T-helper 17 cell (primary cell): ENCODE results near the gene SUDS3. TPM values are rescaled to one million over a fixed set of nuclear protein-coding genes. Genes with fewer than 3 reads are reported as not detected.
"Not testable (repeated sequence)": the region's sequence is repeated elsewhere in the genome, so short reads cannot be mapped to it uniquely, and the experiment has no call there.

ENCODE experiments used
- ATAC-seq: fragments of 150-1000 bp; cut with Tn5 transposase; 2 replicates; pipeline ENCODE4 v1.10.0; 2021; ENCODE audit warnings: mild to moderate bottlenecking, moderate library complexity
- DNase-seq, 3 donors: peaks; one replicate each; pipeline versions ENCODE4 v3.0.0 to v3.0.0-alpha.2; 2020 to 2021
- H3K9me3 ChIP-seq: one replicate; pipeline ENCODE4 v1.7.0; 2013; ENCODE audit warnings: low read length, mild to moderate bottlenecking; ENCODE audit not compliant: control insufficient read depth, poor library complexity, severe bottlenecking
- H3K27ac Mint-ChIP-seq: one replicate; pipeline ENCODE4 v1.8.0; 2022; ENCODE audit warnings: mild to moderate bottlenecking, moderate library complexity, mixed read lengths
- H3K27me3 Mint-ChIP-seq: one replicate; pipeline ENCODE4 v1.8.0; 2022; ENCODE audit warnings: mixed read lengths
- H3K36me3 Mint-ChIP-seq: one replicate; pipeline ENCODE4 v1.8.0; 2022; ENCODE audit warnings: low read depth, mixed read lengths
- H3K4me1 Mint-ChIP-seq: one replicate; pipeline ENCODE4 v1.8.0; 2022; ENCODE audit warnings: mild to moderate bottlenecking, mixed read lengths
- H3K4me3 Mint-ChIP-seq: one replicate; pipeline ENCODE4 v1.8.0; 2022; ENCODE audit warnings: mild to moderate bottlenecking, moderate library complexity, mixed read lengths
- total RNA-seq, 4 donors: library from RNA in 2 of 4; stranded (reverse) in 2 of 4; gene quantifications; one replicate each; pipeline ENCODE4 v1.2.3 and lab custom pipeline; 2022 to 2026

Gene SUDS3
- total RNA-seq, 2 donors from 2014 or later = 29.8 to 34.9 TPM

DNA sequence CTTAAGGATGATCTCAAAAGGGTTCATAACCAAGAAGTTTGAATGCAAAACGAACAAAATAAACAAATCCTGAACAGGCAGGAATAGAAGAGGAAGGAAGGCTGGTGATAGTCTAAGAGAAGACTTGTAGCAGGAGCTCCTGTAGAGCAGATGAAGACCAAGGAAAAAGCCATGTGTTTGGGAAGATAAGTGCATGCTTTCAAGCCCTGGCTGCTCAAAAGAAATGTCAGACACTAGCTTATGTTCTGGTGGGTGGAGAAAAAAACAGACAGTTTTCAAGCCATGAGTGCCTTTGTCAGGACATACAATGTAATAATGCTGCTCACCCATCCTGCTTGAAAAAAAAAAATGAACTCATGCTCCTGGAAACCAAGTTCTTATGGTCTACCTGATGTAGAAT, 31.0 kb upstream of the SUDS3 start:
- no peaks in the 10 kb centered on the region for H3K27me3 Mint-ChIP-seq
- ATAC-seq (no peak), DNase-seq (no peak)
- H3K36me3 Mint-ChIP-seq = peaks cover 3% of the 10 kb centered on the region
- H3K4me1 Mint-ChIP-seq = peaks cover 29% of the 10 kb centered on the region
- H3K27ac Mint-ChIP-seq = peak overlapping the region; percentile 84
- no peaks in the 10 kb centered on the region for H3K9me3 ChIP-seq
- H3K4me3 Mint-ChIP-seq = no peak overlapping the region

DNA sequence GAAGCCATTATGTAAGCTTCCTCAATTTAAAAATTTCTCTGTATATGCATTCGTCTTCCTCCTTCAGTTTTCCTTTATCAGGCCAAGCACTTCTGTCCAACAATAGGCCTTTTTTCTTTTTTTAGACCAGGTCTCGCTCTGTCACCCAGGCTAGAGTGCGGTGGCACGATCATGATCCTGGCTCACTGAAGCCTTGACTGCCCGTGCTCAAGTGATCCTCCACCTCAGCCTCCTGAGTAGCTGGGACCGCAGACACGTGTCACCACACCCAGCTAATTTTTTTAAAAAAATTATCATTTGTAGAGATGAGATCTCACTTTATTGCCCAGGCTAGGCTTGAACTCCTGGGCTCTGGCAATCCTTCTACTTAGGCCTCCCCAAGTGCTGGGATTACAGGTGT, 29.5 kb upstream of the SUDS3 start:
- no peak for DNase-seq
- no peaks in the 10 kb centered on the region for H3K9me3 ChIP-seq
- Mint-ChIP-seq H3K36me3 (peaks cover 3% of the 10 kb centered on the region), H3K4me1 (peaks cover 29% of the 10 kb centered on the region), H3K4me3 (no peak overlapping the region), H3K27me3 (no peaks in the 10 kb centered on the region), H3K27ac (no peak overlapping the region)
- ATAC-seq = no peak

DNA sequence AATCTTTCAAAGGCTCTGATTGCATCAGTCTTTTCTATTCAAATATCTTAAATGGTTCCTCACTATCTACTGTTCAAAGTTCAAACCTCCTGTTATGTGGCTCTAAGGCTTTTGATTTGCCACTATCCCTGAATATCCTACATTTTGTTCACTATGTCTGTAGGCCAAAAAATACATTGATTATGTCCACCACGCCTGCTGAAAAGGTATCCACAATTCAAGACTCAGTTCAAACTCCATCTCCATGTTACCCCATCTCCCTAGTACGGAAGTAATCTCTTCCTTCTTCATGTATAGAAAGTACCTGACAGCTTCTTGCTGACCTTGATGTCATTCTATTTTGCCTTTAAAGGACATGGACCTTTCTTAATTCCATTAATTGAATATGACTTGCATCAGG, 28.4 kb upstream of the SUDS3 start:
- Mint-ChIP-seq H3K4me3 (no peak overlapping the region), H3K27ac (peak overlapping the region; percentile 73), H3K4me1 (peaks cover 29% of the 10 kb centered on the region), H3K36me3 (peaks cover 3% of the 10 kb centered on the region), H3K27me3 (no peaks in the 10 kb centered on the region)
- no peaks in the 10 kb centered on the region for H3K9me3 ChIP-seq
- DNase-seq (no peak), ATAC-seq (no peak)

DNA sequence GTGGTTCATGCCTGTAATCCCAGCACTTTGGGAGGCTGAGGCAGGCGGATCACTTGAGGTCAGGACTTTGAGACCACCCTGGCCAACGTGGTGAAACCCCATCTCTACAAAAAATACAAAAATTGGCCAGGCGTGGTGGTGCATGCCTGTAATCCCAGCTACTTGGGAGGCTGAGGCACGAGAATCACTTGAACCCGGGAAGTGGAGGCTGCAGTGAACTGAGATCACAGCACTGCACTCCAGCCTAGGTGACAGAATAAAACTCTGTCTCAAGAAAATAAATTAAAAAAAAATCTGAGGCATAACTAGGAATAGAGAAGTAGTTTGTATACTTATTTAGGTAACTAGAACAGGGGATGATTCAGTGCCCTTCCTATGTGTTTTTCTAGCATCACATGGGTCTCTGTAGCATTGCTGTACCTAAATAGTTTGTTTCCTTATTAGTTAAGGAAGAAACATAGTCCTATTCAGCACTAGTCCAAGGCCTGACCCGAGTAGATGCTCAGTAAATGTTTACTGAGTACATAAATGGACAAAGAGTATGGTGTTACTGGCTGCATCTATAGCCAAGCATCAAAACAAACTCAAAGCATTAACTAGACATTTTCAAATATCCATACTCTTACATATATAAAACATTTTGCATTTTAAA, 25.3 kb upstream of the SUDS3 start:
- no peak overlapping the region for H3K4me3 Mint-ChIP-seq
- no peak overlapping the region for H3K27ac Mint-ChIP-seq
- peaks cover 31% of the 10 kb centered on the region for H3K4me1 Mint-ChIP-seq
- H3K36me3 Mint-ChIP-seq = peaks cover 9% of the 10 kb centered on the region
- H3K9me3 ChIP-seq = no peaks in the 10 kb centered on the region
- ATAC-seq = no peak
- no peaks in the 10 kb centered on the region for H3K27me3 Mint-ChIP-seq
- DNase-seq = no peak

DNA sequence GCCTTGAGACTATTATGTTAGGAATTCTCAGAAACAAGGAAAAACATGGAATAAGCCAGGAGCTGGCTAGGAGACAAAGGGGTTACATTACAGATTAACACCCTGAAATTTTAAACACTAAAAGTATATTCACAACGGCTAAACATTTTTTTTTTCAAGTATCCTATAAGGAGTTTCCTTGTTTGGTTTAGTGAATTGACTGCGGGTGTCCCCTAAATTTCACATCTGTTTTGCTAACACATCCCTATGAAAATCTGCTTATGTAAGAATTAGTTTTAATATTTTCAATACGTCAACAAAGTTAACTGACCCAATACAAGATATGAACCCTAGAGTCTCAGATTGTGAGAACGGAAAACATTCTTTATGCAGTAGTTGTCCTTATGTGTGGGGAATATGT, 22.6 kb upstream of the SUDS3 start:
- Mint-ChIP-seq H3K4me3 (no peak overlapping the region), H3K4me1 (peaks cover 29% of the 10 kb centered on the region), H3K27ac (peak overlapping the region; percentile 3), H3K36me3 (peaks cover 6% of the 10 kb centered on the region), H3K27me3 (no peaks in the 10 kb centered on the region)
- no peaks in the 10 kb centered on the region for H3K9me3 ChIP-seq
- ATAC-seq (no peak), DNase-seq (no peak)

DNA sequence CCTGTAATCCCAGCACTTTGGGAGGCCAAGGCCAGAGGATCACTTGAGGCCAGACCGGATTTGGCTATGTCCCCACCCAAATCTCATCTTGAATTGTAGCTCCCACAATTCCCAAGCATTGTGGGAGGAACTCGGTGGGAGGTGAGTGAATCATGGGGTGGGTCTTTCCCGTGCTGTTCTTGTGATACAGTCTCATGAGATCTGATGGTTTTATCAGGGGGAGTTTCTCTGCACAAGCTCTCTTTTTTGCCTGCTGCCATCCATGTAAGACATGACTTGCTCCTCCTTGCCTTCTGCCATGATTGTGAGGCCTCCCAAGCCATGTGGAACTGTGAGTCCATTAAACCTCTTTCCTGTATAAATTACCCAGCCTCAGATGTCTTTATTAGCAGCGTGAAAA, 21.9 kb upstream of the SUDS3 start:
- ATAC-seq, H3K36me3 Mint-ChIP-seq, H3K27ac Mint-ChIP-seq, H3K9me3 ChIP-seq, DNase-seq, H3K4me3 Mint-ChIP-seq, H3K27me3 Mint-ChIP-seq: not testable (repeated sequence)
- peaks cover 29% of the 10 kb centered on the region for H3K4me1 Mint-ChIP-seq

DNA sequence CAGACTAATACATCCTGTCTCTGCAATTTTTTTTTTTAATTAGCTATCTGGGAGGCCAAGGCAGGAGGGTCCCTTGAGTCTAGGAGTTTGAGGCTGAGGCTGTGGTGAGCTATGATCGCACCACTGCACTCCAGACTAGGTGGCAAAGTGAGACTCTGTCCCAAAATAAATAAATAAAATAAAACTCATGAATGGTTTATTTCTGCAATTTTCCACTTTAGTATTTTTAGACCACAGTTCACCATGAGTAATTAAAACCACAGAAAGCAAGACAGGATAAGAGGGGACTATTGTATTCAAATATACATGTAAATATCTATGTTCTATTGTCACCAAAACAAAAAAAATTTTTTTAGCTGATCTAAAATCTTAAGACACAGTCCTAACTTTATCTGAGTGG, 21.5 kb upstream of the SUDS3 start:
- no peaks in the 10 kb centered on the region for H3K9me3 ChIP-seq
- DNase-seq (no peak), ATAC-seq (no peak)
- Mint-ChIP-seq H3K4me3 (no peak overlapping the region), H3K36me3 (peaks cover 6% of the 10 kb centered on the region), H3K4me1 (peaks cover 33% of the 10 kb centered on the region), H3K27me3 (no peaks in the 10 kb centered on the region), H3K27ac (no peak overlapping the region)

DNA sequence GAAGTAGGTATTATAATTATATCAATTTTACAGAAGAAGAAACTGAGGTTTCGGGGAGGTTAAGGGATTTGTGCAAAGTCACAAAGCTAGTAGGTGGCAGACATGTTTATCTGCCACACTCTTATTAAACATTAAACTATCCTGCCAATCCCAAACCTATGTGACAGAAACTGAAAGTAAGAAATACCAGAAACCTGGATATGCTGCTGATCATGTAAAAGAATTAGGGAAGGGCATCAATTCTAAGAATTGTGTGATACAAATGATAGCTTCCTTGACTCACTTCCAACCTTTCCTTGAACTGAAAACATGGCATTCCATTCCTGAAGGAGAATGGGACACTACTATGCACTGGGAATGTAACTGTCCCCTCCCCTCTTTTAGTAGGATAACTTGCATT, 20.5 kb upstream of the SUDS3 start:
- H3K4me3 Mint-ChIP-seq = no peak overlapping the region
- H3K36me3 Mint-ChIP-seq = peaks cover 6% of the 10 kb centered on the region
- no peak overlapping the region for H3K27ac Mint-ChIP-seq
- no peaks in the 10 kb centered on the region for H3K27me3 Mint-ChIP-seq
- H3K4me1 Mint-ChIP-seq = peaks cover 31% of the 10 kb centered on the region
- DNase-seq (no peak), ATAC-seq (no peak)
- H3K9me3 ChIP-seq = no peaks in the 10 kb centered on the region

DNA sequence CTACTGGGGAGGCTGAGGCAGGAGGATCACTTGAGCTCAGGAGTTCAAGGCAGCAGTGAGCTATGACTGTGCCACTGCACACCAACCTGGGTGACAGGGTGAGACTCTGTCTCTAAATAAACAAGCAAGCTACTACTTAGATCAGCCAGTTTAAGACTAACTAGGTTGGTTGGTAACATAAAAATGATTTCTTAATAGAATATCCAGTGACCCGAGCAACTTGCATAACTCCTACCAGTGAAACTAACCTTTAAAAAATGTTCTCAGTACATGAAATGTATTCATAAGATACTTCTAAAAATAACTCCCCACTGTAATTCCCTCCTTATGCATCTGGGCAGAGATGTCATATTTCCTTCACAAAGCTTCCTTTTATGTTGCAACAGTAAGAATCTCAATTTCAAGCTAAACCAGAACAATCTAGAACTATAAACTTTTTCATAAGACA, 19.5 kb upstream of the SUDS3 start:
- Mint-ChIP-seq H3K27ac (peak overlapping the region; percentile 90), H3K27me3 (no peaks in the 10 kb centered on the region), H3K4me3 (peak overlapping the region; percentile 74), H3K36me3 (peaks cover 6% of the 10 kb centered on the region), H3K4me1 (peaks cover 31% of the 10 kb centered on the region)
- ATAC-seq (no peak), DNase-seq (no peak)
- H3K9me3 ChIP-seq = no peaks in the 10 kb centered on the region

DNA sequence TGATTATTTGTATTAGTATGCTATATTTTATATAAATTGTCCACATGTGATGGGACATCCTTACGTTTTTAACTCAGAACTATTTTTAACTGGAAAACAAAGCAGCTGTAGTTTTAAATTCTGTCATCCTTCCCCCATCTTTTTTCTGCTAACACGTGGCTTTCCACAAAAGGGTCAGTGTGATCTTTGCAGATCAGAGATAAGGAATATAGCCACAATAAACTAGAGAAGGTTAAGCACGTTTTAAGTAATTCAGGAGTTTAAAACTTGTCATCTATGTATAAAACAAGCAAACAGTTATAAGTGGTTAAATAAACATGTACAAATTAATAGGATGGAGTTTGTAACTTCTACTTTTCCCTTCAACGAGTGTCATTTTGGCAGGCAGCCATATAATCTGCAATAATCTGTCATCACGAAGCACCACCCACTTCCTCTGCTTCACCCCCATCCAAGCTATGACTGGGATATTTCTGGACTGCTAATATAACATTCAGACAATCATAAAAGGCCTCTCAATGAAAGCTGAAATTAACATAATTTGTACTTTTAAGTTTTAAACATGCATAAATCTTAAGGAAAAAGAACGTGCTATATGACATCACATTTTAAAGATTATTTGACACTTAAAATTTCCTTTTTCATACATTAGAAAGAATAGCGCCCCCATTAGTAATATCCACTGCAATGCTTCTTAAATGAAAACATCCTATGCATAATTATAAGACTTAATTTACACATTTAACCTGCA, 18.9 kb upstream of the SUDS3 start:
- ATAC-seq (peak; percentile 74), DNase-seq (no peak)
- Mint-ChIP-seq H3K27ac (peak overlapping the region; percentile 90), H3K4me1 (peaks cover 34% of the 10 kb centered on the region), H3K27me3 (no peaks in the 10 kb centered on the region), H3K36me3 (peaks cover 6% of the 10 kb centered on the region), H3K4me3 (peak overlapping the region; percentile 74)
- no peaks in the 10 kb centered on the region for H3K9me3 ChIP-seq

DNA sequence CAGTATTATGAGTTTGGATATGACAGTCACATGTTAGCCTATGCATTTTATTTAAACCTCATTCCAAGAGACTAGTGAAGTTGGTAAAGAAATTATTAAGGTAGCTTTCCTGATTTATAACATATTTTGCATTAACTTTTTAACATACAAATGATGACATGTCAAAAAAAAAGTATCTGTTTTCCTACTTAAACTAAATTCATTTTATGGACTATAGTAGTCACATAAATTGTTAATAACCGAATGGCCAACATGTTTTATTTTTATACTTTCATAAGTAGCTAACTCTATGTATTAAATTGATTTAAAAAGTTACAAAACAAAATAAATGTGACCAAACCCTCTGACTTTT, 18.4 kb upstream of the SUDS3 start:
- Mint-ChIP-seq H3K27me3 (no peaks in the 10 kb centered on the region), H3K4me3 (peak overlapping the region; percentile 74), H3K4me1 (peaks cover 33% of the 10 kb centered on the region), H3K36me3 (peaks cover 6% of the 10 kb centered on the region), H3K27ac (peak overlapping the region; percentile 90)
- no peaks in the 10 kb centered on the region for H3K9me3 ChIP-seq
- ATAC-seq = no peak
- DNase-seq = no peak

DNA sequence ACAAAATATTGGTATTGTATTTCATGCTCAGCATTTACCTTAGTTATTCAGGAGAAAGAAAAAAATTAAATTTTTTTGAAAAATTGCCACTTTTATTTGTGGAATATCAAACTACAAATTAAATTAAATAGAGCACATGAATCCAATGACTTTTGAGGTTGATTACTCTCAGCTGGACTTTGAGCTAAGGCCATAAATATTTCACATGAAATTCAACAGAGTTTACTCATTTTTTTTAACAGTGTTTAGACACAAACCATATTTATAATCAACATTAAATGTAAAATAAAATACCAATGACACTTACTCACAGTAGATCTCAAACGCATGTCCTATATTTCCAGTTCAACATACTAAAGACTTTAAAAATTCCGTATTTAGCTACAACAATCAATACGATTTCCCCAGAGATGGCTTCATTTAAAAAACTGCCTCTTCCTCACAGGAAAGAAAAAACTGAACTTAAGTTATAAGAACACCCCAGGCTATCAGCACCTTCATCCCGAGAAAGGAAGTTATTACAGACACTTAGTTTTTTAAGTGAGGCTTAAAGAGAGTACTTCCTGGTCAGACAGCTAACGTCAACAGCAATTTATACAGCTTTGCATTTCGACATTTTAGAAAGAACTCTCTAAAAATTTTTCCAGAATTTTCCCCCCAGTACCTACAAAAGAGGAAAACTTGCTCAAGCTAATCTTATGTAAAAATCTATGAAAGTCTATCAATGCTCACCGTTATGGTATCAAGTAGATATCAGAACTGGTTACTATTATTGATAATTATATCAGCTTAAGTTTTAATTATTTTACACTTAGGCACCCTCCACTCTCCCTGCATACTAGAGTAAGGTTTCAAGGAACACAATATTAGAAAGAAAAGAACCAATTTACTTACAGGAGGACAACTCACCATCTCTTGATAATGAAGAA, 17.5 kb upstream of the SUDS3 start:
- Mint-ChIP-seq H3K27me3 (no peaks in the 10 kb centered on the region), H3K27ac (peak overlapping the region; percentile 90), H3K4me1 (peaks cover 29% of the 10 kb centered on the region), H3K4me3 (peak overlapping the region; percentile 92), H3K36me3 (no peaks in the 10 kb centered on the region)
- ATAC-seq = peak; percentile 56
- no peaks in the 10 kb centered on the region for H3K9me3 ChIP-seq
- no peak for DNase-seq

DNA sequence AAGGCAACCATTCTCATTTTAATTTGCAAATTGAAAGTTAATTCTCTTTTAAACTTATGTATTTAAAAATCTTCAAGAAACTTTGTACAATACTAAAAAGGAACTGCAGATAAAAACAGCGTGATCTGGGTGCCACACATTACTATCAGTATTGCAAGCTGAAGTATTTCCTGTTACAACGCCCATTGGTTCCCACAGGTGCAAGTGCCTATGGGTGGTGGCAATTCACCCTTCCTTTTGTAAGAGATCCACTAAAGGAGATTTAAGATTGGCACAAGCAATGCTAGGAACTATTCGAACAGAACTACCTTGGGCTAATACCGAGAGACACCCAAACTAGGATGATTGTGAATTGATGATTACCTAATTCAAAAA, 16.8 kb upstream of the SUDS3 start:
- H3K9me3 ChIP-seq = no peaks in the 10 kb centered on the region
- no peaks in the 10 kb centered on the region for H3K27me3 Mint-ChIP-seq
- H3K4me1 Mint-ChIP-seq = peaks cover 29% of the 10 kb centered on the region
- peak; percentile 84 for ATAC-seq
- H3K36me3 Mint-ChIP-seq = no peaks in the 10 kb centered on the region
- H3K4me3 Mint-ChIP-seq = peak overlapping the region; percentile 92
- H3K27ac Mint-ChIP-seq = peak overlapping the region; percentile 90
- DNase-seq = no peak
